Spleen (tissue), 11 donors: ENCODE results near the gene MEGF6. TPM values are rescaled to one million over a fixed set of nuclear protein-coding genes. Genes with fewer than 3 reads are reported as not detected.

ENCODE experiments used
- DNase-seq: peaks from one replicate; pipeline ENCODE4 v3.0.0-alpha.2; 2020
- H3K27ac ChIP-seq, 8 donors: fragments of 200-600 bp; sonication (generic) in 7 of 8; 1 replicate in 4 of 8; 2 replicates in 4 of 8; pipeline versions ENCODE4 v1.5.0 to v1.8.0; 2016 to 2021; ENCODE audit warnings: inconsistent platforms in 4 of 8, mild to moderate bottlenecking in 4 of 8, moderate library complexity in 1 of 8
- H3K27me3 ChIP-seq, 7 donors: fragments of 200-600 bp; sonication (generic) in 6 of 7; replicated peaks in 1 of 7; 1 replicate in 4 of 7; 2 replicates in 3 of 7; pipeline versions ENCODE4 v1.5.0 to v1.8.0; 2016 to 2021; ENCODE audit warnings: inconsistent platforms in 3 of 7, mild to moderate bottlenecking in 1 of 7
- H3K36me3 ChIP-seq, 6 donors: fragments of 200-600 bp; sonication (generic) in 5 of 6; 1 replicate in 4 of 6; 2 replicates in 2 of 6; pipeline versions ENCODE4 v1.5.0 to v1.8.0; 2016 to 2021; ENCODE audit warnings: inconsistent platforms in 2 of 6
- H3K4me1 ChIP-seq, 6 donors: fragments of 200-600 bp; sonication (generic) in 5 of 6; 1 replicate in 3 of 6; 2 replicates in 3 of 6; pipeline versions ENCODE4 v1.5.0 to v1.8.0; 2016 to 2021; ENCODE audit warnings: inconsistent platforms in 3 of 6
- H3K4me3 ChIP-seq, 8 donors: fragments of 200-600 bp; sonication (generic) in 7 of 8; 1 replicate in 4 of 8; 2 replicates in 4 of 8; pipeline versions ENCODE4 v1.5.0 to v1.8.0; 2016 to 2021; ENCODE audit warnings: inconsistent platforms in 4 of 8, mild to moderate bottlenecking in 4 of 8, moderate library complexity in 2 of 8
- H3K9me3 ChIP-seq, 8 donors: fragments of 200-600 bp; sonication (generic) in 7 of 8; 1 replicate in 4 of 8; 2 replicates in 4 of 8; pipeline versions ENCODE4 v1.5.0 to v1.8.0; 2016 to 2021; ENCODE audit warnings: inconsistent platforms in 4 of 8
- CTCF ChIP-seq, 11 experiments: fragments of 200-600 bp in 7 of 11; fragments of 450-650 bp in 4 of 11; sonication (generic) in 4 of 11; IDR thresholded peaks in 8 of 11; conservative IDR thresholded peaks in 3 of 11; 1 replicate in 7 of 11; 2 replicates in 4 of 11; pipeline versions ENCODE4 v1.4.0 to v1.8.0; 2016 to 2021; ENCODE audit warnings: antibody characterized with exemption in 11 of 11, inconsistent platforms in 4 of 11, mild to moderate bottlenecking in 1 of 11
- POLR2A ChIP-seq, 3 donors: fragments of 450-650 bp; IDR thresholded peaks; one replicate each; pipeline ENCODE4 v1.5.1; 2017; ENCODE audit warnings: antibody characterized with exemption in 3 of 3, mild to moderate bottlenecking in 1 of 3
- POLR2AphosphoS5 ChIP-seq, 3 donors: sonication (generic); formaldehyde crosslinking; IDR thresholded peaks; one replicate each; pipeline ENCODE4 v1.5.1; 2017; ENCODE audit warnings: antibody characterized with exemption in 3 of 3
- WGBS, 5 donors: extraction: QIAGEN DNeasy Blood & Tissue Kit in 3 of 5; methylation state at CpG; one replicate each; pipeline versions ENCODE4 v1.1.5 to v1.1.7; 2013 to 2018; 5-methylcytosine and 5-hydroxymethylcytosine counted together
- intact Hi-C: fragments of 100-400 bp; cut with DNase I; formaldehyde crosslinking; loops from one replicate; pipeline ENCODE4 v1.15.0; 2023; ENCODE audit warnings: low total_unique reads
- polyA plus RNA-seq, 3 donors: library from polyadenylated mRNA; stranded (reverse); fragments of 200-250 nt; gene quantifications; one replicate each; pipeline ENCODE4 v1.2.1, GENCODE V29; 2013
- total RNA-seq, 7 donors: library from RNA; depleted of rRNA in 3 of 7; stranded (reverse); fragments of >200 nt in 3 of 7; fragmentation: NEBNext Ultra II Directional in 4 of 7; extraction: Animal tissue kit (Norgen Biotek cat#: 25700) in 4 of 7; gene quantifications; one replicate each; pipeline versions ENCODE4 v1.1.0 to v1.2.1, GENCODE V29; 2016 to 2021
- donor health status: healthy with polysubstance abuse.
- donor health status: DM: no; HTN: no; CAD: no; lungs with moderate emphysema.
- donor health status: DM: no; HTN: no; CAD: no.
- donor health status: Bipolar disorder and iron deficiency.
- donor health status: healthy.
- donor health status: DM: no; HTN: no; CAD: no.
- donor health status: DM: yes; HTN: yes; CAD: no.

MEGF6 gene
- total and polyA plus RNA-seq, 10 donors, result 8.7 to 39.5 (median 20.3) TPM

GRCh38 chr1:3632716-3633343, 21.5 kb upstream of the MEGF6 start:
- Histone ChIP-seq H3K9me3 (no peaks in the 10 kb centered on the region), H3K36me3 (peaks cover 2 to 100% (median 96%) of the 10 kb centered on the region in 6 donors), H3K4me3 (no peak overlapping the region), H3K4me1 (peaks cover 0 to 7% (median 3%) of the 10 kb centered on the region in 6 donors), H3K27me3 (no peaks in the 10 kb centered on the region), H3K27ac (no peak overlapping the region)
- DNase-seq, result peak; percentile 57
- no peak for TF ChIP-seq POLR2A (IDR thresholded peaks at IDR 0.05)
- TF ChIP-seq CTCF (IDR thresholded peaks at IDR 0.05 in 8 of 11, conservative IDR thresholded peaks at IDR 0.05 in 3 of 11), result no peak
- no peak for TF ChIP-seq POLR2AphosphoS5 (IDR thresholded peaks at IDR 0.05)
- intact Hi-C loops, result no loop called here
- WGBS, 5 donors, result 92 to 96% (median 95%) methylated on average over 23 to 26 of the region's 26 CpGs

GRCh38 chr1:3632298-3632697, 21.0 kb upstream of the MEGF6 start:
- intact Hi-C loops, result no loop called here
- H3K4me1 ChIP-seq, result peaks cover 0 to 7% (median 3%) of the 10 kb centered on the region in 6 donors
- no peak overlapping the region for H3K27ac ChIP-seq
- H3K4me3 ChIP-seq, result no peak overlapping the region
- H3K9me3 ChIP-seq, result no peaks in the 10 kb centered on the region
- H3K36me3 ChIP-seq, result peaks cover 5 to 100% (median 96%) of the 10 kb centered on the region in 6 donors
- H3K27me3 ChIP-seq, result no peaks in the 10 kb centered on the region
- 94 to 98% (median 95%) methylated on average over 16 to 17 of the region's 17 CpGs for WGBS, 5 donors
- peak; percentile 68 for DNase-seq
- TF ChIP-seq POLR2AphosphoS5 (IDR thresholded peaks at IDR 0.05) (no peak), CTCF (IDR thresholded peaks at IDR 0.05 in 8 of 11, conservative IDR thresholded peaks at IDR 0.05 in 3 of 11) (no peak), POLR2A (IDR thresholded peaks at IDR 0.05) (no peak)

- WGBS, 5 donors, result 86 to 93% (median 91%) methylated on average over 34 to 36 of the region's 36 CpGs
- peak; percentile 73 for DNase-seq
- TF ChIP-seq CTCF (IDR thresholded peaks at IDR 0.05 in 8 of 11, conservative IDR thresholded peaks at IDR 0.05 in 3 of 11) (no peak), POLR2A (IDR thresholded peaks at IDR 0.05) (no peak), POLR2AphosphoS5 (IDR thresholded peaks at IDR 0.05) (peak in 1 of 3 donors; percentile 37)
These were observed 20.3 kb upstream of the MEGF6 start for GRCh38 chr1:3631320-3632260.

GRCh38 chr1:3630914-3631313, 19.6 kb upstream of the MEGF6 start:
- no peak for DNase-seq
- peaks cover 1 to 15% (median 10%) of the 10 kb centered on the region in 6 donors for H3K4me1 ChIP-seq
- no peaks in the 10 kb centered on the region for H3K9me3 ChIP-seq
- 65 to 90% (median 84%) methylated on average over 4 to 9 of the region's 9 CpGs for WGBS, 5 donors
- intact Hi-C loops, result no loop called here
- H3K27ac ChIP-seq, result no peak overlapping the region
- H3K27me3 ChIP-seq, result no peaks in the 10 kb centered on the region
- H3K4me3 ChIP-seq, result no peak overlapping the region
- TF ChIP-seq POLR2A (IDR thresholded peaks at IDR 0.05) (no peak), CTCF (IDR thresholded peaks at IDR 0.05 in 8 of 11, conservative IDR thresholded peaks at IDR 0.05 in 3 of 11) (no peak), POLR2AphosphoS5 (IDR thresholded peaks at IDR 0.05) (no peak)
- peaks cover 5 to 100% (median 86%) of the 10 kb centered on the region in 6 donors for H3K36me3 ChIP-seq

More at GRCh38 chr1:3631320-3632260, 20.3 kb upstream of the MEGF6 start:
- intact Hi-C loops, result no loop called here
- Histone ChIP-seq H3K36me3 (peaks cover 5 to 100% (median 93%) of the 10 kb centered on the region in 6 donors), H3K4me1 (peaks cover 0 to 9% (median 4%) of the 10 kb centered on the region in 6 donors), H3K27ac (no peak overlapping the region), H3K9me3 (no peaks in the 10 kb centered on the region), H3K27me3 (no peaks in the 10 kb centered on the region), H3K4me3 (no peak overlapping the region)
